Loucy (cell line): ENCODE results near the gene INTS14.

Source experiments
- CTCF ChIP-seq: fragments of 200-600 bp; sonication (generic); conservative IDR thresholded peaks from 2 replicates; pipeline ENCODE4 v1.5.1; 2014; ENCODE audit warnings: mild to moderate bottlenecking, antibody characterized with exemption, low read length
- EZH2phosphoT487 ChIP-seq: fragments of 200-600 bp; IDR thresholded peaks from 2 replicates; pipeline ENCODE4 v1.6.1; 2018; ENCODE audit warnings: antibody characterized with exemption, mild to moderate bottlenecking, moderate library complexity, borderline replicate concordance

- TF ChIP-seq CTCF: no peak
- no peak for TF ChIP-seq EZH2phosphoT487
Measured at GRCh38 chr15:65645392-65645791, 34.5 kb upstream of the INTS14 start.
